LHCN-M2 (cell line): ENCODE data around the gene SYCE3. TPM values are rescaled to one million over a fixed set of nuclear protein-coding genes. Genes with fewer than 3 reads are reported as not detected.

Experiments used
- DNase-seq: peaks from one replicate; pipeline ENCODE4 v3.0.0-alpha.2; 2012; ENCODE audit warnings: low read depth
- total RNA-seq: library from RNA; depleted of rRNA; stranded (reverse); fragments of >200 nt; gene quantifications from 2 replicates; pipeline ENCODE4 v1.2.3, GENCODE V29; 2014

The SYCE3 gene
- total RNA-seq, 1 experiment from 2014 or later = not detected

GRCh38 chr22:50576806-50577696, 14.3 kb upstream of the SYCE3 start:
- DNase-seq = no peak

- DNase-seq = peak; percentile 47
These were observed 13.4 kb upstream of the SYCE3 start for GRCh38 chr22:50576070-50576469.

DNA sequence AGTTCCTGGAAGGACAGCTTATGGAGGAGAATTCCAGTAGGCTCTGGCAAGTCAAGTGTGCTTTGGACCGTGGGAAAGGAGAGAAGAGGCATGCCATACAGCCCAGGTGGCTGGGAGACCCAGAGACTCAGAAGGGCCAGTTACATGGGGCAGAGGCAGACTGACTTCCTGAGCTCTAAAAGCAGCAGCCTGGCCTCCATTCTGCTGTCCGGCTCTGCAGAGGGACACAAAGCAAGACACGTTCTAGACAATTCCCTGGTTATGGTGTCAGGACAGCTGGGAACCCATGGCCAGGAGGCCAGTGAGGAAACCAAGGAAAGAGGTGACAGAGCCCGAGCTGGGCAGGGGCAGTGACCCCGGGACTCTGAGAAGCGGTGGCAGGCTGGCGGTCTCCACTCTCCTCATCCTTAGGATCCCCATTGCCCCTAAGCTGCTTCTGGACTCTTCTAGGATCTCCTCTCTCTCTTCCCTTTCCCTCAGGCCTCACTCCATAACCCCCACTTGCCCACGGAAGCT, 12.8 kb upstream of the SYCE3 start:
- DNase-seq = no peak

DNA sequence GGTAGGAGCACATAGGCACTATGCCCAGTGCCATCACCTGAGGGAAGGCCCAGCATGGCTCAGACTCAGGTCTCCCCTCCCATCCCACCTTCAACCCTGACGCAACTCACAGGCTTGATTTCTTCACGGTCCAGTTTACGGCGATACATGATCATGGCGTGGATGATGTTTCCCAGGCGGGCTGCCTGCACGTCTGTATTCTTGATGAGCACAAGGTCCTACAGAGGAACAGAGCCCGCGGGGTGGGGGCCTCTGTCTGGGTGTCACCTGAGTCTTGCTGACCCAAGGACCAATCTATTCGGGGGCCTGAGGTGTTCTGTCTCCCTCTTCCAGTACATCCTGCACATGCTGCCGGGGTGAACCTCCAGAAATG, 11.7 kb upstream of the SYCE3 start:
- no peak for DNase-seq

DNA sequence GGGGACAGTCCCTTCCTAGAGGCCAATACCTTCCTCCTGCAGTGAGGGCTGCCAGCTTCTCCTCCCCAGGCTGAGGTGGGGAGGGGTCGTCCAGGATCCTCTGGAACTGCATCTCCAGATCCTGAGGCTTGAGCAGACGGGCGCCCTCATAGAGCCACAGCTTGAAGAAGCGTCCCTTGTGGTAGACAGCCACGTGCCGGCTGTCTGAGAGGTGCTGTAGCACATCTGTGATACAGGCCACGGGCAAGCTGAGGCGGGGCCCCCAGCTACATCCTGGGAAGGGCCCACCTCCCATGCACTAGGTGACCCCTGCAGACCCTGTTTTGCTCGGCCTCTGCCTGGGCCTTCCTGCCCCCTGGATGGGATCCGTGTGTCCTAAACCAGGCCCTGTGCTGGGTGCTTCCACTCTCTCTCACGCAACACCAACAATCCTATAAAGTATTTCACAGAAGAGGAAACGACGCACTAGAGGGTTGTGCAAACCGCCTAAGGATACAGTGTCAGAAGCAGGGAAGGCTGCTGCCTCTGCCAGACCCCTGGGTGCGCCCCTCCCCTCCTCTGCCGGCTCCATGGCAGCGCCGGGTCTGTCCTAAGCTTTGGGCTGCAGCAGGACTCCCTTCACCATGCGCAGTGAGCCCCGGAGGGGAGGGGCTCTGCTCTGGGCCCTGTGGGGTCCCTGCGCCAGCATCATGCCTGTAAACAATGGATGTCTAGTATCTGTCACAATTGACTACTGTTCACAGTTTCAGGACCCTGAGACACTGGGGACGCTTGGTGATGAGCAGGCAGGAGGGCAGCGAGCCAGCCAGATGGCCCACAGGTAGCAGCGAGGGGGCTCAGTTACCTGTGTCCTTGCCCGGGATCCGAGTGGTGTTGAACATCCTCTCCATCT, 11.0 kb upstream of the SYCE3 start:
- DNase-seq = no peak

- DNase-seq = no peak
These were observed 10.2 kb upstream of the SYCE3 start for GRCh38 chr22:50572965-50573364.

- no peak for DNase-seq
These were observed 8.8 kb upstream of the SYCE3 start for GRCh38 chr22:50571264-50572175.

DNA sequence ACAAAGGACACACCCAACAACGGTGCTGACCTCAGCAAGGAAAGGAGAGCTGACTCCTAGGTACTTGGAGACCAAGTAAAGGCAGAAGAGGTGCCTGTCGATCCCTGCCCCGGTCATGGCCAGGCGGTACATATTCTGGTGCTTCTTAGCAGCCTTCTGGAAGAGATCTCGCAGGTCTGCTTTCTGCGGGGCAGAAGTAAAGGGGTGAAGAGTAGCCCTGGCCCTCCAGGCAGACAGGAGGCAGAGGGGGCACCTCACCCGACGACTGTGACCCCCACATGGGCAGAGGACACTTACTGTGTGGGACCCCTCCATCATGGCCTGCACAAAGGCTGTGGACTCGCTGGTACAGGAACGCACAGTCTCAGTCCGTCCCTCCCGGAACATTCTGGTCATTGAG, 8.1 kb upstream of the SYCE3 start:
- no peak for DNase-seq

- DNase-seq = no peak
These were observed 7.3 kb upstream of the SYCE3 start for GRCh38 chr22:50569896-50570535.

GRCh38 chr22:50569041-50569459, 6.3 kb upstream of the SYCE3 start:
- no peak for DNase-seq

DNA sequence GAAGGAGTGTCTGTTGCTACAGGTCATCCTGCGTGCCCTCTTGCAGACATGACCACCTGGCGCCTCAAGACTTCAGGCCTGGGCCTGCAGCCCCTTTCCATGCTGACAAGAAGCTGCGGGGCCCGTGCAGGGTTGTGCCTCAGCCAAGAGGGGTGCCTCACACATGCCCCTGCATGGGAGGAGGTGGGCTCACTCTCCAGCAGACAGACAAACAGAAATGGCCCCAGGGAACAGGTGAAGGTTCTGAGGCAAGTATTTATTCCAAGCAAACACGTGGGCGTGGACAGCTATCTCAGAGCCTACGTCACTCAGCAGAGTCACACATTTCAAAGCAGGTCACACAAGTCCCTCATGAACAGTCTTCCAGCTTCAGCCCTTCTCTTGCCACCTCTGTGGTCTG, 5.9 kb upstream of the SYCE3 start:
- DNase-seq = no peak

- DNase-seq = no peak
These were observed 5.1 kb upstream of the SYCE3 start for GRCh38 chr22:50567721-50568252.

GRCh38 chr22:50564289-50564688, 1.6 kb upstream of the SYCE3 start:
- DNase-seq = no peak

DNA sequence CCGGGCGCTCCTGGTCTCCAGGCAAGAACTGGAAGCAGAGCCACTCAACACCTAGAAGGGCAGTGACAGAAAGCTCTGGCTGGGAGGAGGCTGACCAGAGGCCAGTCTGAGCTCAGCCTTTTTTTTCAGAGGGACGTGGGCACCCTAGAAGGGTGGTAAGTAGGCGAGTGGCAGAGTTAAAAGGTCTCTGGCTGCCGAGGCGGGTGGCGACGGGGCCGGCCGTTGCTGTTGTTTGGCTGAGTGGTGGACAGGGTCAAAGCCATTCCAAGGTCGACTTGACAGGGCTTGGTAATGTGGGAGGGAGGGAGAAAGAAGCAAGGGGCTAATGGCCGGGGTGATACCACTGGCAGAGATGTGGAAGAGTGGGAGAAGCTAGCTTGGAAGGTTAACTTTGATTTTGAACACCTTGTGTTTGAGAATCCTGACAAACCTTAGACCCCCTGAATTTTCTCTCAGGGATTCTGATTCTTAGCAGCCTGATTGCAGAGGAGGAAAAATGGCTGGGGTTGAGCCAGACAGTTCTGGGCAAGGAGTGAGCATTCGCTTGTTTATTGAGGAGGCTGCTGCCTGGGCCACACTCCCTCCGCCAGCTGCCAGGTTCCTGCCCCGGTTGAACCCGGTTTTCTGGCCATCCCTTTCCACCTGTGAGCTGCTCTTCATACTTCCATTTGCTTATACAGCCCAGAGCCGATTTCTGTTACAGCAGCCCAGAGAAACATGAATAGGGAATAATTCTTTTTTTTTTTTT, 868 bp upstream of the SYCE3 start:
- no peak for DNase-seq

GRCh38 chr22:50561401-50562358, 1.0 kb downstream of the SYCE3 start:
- no peak for DNase-seq

GRCh38 chr22:50560034-50560433, 2.7 kb downstream of the SYCE3 start:
- DNase-seq = no peak

- no peak for DNase-seq
These were observed 6.0 kb downstream of the SYCE3 start for GRCh38 chr22:50556703-50557102.

DNA sequence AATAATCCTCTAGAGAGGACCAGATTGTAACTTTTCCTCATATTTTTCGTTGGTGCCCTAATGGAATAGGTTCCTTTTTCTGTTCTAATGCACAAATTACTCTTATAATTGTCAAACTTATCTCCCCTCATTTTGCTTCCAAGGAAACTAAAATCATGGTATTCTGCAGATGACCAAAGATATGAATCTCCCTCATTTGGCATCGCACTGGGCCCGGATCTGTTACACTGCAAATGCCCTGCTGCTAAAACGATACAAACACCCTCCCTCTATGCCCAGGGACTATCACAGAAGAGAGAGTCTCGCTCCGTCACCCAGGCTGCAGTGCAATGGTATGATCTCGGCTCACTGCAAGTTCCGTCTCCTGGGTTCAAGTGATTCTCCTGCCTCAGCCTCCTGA, 9.4 kb downstream of the SYCE3 start:
- no peak for DNase-seq
